IPS-18c (cell line): ENCODE results near the gene CBX4.

Experiments
- H3K4me3 ChIP-seq: 2 replicates; pipeline ENCODE4 v1.7.0; 2013; ENCODE audit warnings: low read depth, mild to moderate bottlenecking, low read length, moderate library complexity; ENCODE audit not compliant: insufficient read depth
- H3K9me3 ChIP-seq: one replicate; pipeline ENCODE4 v1.6.1; 2013; ENCODE audit warnings: mild to moderate bottlenecking, low read length, moderate library complexity; ENCODE audit not compliant: control insufficient read depth, insufficient read depth

Gene CBX4

GRCh38 chr17:79844869-79845600, 5.8 kb upstream of the CBX4 start:
- Histone ChIP-seq H3K4me3 (peak overlapping the region; percentile 24; the same call in 1 of the 2 replicates), H3K9me3 (no peaks in the 10 kb centered on the region)

DNA sequence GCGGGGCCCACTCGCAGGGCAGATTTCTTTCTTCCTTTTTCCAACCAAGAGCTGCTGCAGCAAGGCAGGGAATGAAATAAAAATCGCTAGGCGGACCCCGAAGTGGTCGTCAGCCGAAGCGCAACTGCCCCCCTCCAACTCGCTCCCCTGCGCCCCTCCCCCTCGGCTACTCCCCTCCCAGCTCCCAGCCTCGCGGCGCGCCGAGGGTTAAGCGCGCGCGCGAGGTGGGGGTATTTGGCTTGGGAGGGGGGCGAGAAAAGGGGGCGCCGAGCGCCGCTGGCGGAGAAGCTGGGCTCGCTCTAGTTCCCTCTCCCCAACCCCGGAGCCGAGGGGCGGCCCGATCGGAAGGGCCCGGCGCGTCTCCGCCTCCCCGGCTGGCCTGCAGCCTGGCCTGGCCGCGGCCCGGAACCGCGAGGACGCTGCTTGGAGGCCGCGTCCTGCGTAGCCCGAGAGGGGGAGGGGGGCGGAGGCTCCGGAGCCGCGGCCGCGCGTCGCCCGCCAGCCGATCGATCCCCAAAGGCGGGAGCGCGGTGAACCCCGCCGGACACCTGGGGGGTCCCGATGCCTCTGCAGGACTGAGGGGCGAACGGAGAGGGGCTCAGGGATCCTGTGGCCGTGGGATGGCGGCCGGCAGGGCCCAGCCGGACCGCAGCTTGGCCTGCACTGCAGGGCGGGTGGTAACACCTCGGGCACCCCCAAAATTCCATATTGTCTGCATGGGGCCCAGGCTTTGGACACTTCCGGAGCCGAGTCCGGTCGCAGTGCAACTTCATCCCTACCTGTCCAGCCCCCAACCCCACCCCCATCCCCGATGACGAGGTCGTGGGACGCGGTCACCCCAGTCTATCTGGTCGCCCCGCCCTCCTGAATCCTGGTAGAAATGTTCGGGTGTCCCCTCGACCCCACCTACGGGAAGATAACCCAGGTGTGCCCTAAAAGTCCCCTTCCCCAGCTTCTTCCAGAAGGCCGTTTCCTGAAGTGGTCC, 4.9 kb upstream of the CBX4 start:
- Histone ChIP-seq H3K9me3 (peaks cover 3% of the 10 kb centered on the region), H3K4me3 (peak overlapping the region; percentile 55; the same call in 1 of the 2 replicates)

GRCh38 chr17:79843474-79843815, 4.2 kb upstream of the CBX4 start:
- Histone ChIP-seq H3K4me3 (peak overlapping the region; percentile 55; the same call in 1 of the 2 replicates), H3K9me3 (peaks cover 3% of the 10 kb centered on the region)

DNA sequence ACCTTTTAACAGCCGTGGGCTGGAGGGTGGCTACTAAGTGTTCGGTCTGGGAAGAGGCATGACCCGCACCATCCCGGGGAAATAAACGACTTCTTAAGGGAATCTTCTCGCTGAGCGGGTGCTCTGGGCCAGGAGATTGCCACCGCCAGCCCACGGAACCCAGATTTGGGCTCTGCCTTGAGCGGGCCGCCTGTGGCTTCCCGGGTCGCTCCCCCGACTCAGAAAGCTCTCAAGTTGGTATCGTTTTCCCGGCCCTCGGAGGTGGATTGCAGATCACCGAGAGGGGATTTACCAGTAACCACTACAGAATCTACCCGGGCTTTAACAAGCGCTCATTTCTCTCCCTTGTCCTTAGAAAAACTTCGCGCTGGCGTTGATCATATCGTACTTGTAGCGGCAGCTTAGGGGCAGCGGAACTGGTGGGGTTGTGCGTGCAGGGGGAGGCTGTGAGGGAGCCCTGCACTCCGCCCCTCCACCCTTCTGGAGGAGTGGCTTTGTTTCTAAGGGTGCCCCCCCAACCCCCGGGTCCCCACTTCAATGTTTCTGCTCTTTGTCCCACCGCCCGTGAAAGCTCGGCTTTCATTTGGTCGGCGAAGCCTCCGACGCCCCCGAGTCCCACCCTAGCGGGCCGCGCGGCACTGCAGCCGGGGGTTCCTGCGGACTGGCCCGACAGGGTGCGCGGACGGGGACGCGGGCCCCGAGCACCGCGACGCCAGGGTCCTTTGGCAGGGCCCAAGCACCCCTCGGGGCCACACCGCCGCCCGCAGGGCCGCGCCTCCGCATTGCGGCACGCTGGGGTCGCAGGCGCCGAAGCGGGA, 3.6 kb upstream of the CBX4 start:
- Histone ChIP-seq H3K4me3 (peak overlapping the region; percentile 9), H3K9me3 (peaks cover 3% of the 10 kb centered on the region)

GRCh38 chr17:79842136-79842655, 3.0 kb upstream of the CBX4 start:
- Histone ChIP-seq H3K9me3 (peaks cover 3% of the 10 kb centered on the region), H3K4me3 (no peak overlapping the region)

DNA sequence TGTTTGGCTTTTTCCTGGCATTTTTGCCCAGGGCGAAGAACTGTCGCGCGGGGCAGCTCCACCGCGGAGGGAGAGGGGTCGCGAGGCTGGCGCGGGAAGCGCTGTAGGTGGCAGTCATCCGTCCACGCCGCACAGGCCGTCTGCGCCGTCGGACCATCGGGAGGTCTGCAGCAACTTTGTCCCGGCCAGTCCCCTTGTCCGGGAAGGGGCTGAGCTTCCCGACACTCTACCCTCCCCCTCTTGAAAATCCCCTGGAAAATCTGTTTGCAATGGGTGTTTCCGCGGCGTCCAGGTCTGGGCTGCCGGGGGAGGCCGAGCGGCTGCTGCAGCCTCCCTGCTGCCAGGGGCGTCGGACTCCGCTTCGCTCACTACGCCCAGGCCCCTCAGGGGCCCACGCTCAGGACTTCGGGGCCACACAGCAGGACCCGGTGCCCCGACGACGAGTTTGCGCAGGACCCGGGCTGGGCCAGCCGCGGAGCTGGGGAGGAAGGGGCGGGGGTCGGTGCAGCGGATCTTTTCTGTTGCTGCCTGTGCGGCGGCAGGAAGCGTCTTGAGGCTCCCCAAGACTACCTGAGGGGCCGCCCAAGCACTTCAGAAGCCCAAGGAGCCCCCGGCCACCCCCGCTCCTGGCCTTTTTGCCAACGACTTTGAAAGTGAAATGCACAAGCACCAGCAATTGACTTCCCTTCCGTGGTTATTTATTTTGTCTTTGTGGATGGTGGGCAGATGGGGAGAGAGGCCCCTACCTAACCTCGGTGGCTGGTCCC, 2.3 kb upstream of the CBX4 start:
- Histone ChIP-seq H3K4me3 (peak overlapping the region; percentile 9; the same call in 1 of the 2 replicates), H3K9me3 (peaks cover 3% of the 10 kb centered on the region)

DNA sequence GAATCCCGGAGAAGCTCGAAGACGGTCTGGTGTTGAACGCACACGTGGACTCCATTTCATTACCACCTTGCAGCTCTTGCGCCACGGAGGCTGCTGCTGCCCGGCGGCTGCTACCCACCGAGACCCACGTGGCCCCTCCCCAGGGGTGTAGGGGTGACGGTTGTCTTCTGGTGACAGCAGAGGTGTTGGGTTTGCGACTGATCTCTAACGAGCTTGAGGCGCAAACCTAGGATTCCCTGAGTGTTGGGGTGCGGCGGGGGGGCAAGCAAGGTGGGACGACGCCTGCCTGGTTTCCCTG, 1.7 kb upstream of the CBX4 start:
- H3K9me3 ChIP-seq, result peaks cover 3% of the 10 kb centered on the region
- H3K4me3 ChIP-seq, result no peak overlapping the region

- H3K9me3 ChIP-seq, result peaks cover 3% of the 10 kb centered on the region
- H3K4me3 ChIP-seq, result no peak overlapping the region; the same call in none of the 2 replicates
These were observed 1.2 kb upstream of the CBX4 start for GRCh38 chr17:79840269-79840988.

- Histone ChIP-seq H3K4me3 (peak overlapping the region; percentile 59), H3K9me3 (peaks cover 3% of the 10 kb centered on the region)
These were observed 542 bp downstream of the CBX4 start for GRCh38 chr17:79838522-79839274.

DNA sequence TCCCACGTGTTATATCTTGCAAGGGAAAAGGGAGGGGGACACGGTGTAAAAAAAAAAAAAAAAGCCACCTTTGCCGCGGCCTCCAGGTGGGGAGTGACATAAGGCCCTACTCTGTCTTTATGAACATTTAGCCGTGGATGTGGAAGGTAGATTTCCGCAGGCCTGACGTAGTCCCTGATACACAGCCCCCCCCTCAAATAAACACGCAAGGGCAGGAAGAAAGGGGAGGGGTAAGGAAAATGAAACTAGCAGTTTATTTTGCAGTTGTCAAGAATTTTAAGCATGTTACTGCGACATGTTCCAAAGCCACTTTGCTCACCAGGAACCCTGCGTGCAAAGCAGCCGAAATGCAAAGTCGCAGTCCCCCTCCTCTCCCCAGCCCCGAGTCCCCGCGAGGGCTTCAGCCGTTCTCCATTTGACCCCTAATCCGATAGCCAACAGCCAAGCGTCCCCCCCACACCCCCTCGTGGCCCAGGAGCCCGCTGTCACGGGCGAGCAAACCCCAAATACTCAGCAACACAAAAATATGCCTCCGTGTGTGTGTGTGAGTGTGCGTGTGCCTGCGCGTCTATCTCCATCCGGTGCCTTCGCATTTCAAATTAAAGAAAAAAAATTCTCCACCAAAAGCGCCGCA, 1.2 kb downstream of the CBX4 start:
- peaks cover 3% of the 10 kb centered on the region for H3K9me3 ChIP-seq
- H3K4me3 ChIP-seq, result peak overlapping the region; percentile 59

GRCh38 chr17:79836972-79837887, 2.0 kb downstream of the CBX4 start:
- Histone ChIP-seq H3K9me3 (peaks cover 3% of the 10 kb centered on the region), H3K4me3 (peak overlapping the region; percentile 59)

DNA sequence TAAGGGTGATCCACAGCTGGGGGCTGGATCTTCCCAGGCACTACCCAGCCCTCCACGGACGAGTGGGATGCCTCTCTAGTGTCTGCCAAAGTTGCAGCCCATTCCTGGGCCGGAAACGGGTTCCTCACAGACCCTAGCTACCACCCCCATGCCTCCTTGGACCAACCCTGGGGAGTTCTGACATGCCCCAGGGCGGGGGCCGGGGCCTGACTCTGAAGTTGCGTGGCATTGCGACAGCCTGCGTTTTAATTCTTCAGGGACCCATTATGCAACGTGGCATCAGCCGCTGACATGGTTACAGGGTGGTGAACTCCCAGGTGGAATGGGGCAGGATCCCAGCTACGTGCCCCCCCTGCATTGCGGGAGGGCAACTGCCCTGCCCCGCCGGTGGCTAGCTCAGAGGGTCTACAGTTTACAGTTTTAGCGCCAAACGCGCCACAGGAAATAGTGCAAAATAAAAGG, 2.7 kb downstream of the CBX4 start:
- H3K4me3 ChIP-seq, result peak overlapping the region; percentile 59; the same call in 1 of the 2 replicates
- H3K9me3 ChIP-seq, result peaks cover 3% of the 10 kb centered on the region

- H3K4me3 ChIP-seq, result peak overlapping the region; percentile 59
These were observed 3.2 kb downstream of the CBX4 start for GRCh38 chr17:79835953-79836509.

GRCh38 chr17:79835470-79835899, 3.8 kb downstream of the CBX4 start:
- peak overlapping the region; percentile 36; the same call in 1 of the 2 replicates for H3K4me3 ChIP-seq
- peaks cover 3% of the 10 kb centered on the region for H3K9me3 ChIP-seq

More at GRCh38 chr17:79835953-79836509, 3.2 kb downstream of the CBX4 start:
- peaks cover 3% of the 10 kb centered on the region for H3K9me3 ChIP-seq
